Right atrium auricular region (tissue), 2 donors: ENCODE data around the gene TFCP2L1. TPM values are rescaled to one million over a fixed set of nuclear protein-coding genes. Genes with fewer than 3 reads are reported as not detected.
"Not testable (repeated sequence)": the region's sequence is repeated elsewhere in the genome, so short reads cannot be mapped to it uniquely, and the experiment has no call there.

Experiments
- DNase-seq: peaks from one replicate; pipeline ENCODE4 v3.0.0-alpha.2; 2019; ENCODE audit warnings: low spot score
- H3K27ac ChIP-seq, 2 donors: fragments of 200-600 bp; sonication (generic); 1 replicate in 1 of 2; 2 replicates in 1 of 2; pipeline ENCODE4 v1.5.1; 2016 to 2019
- H3K27me3 ChIP-seq, 2 donors: fragments of 200-600 bp; sonication (generic); one replicate each; pipeline versions ENCODE4 v1.5.1 to v1.6.0; 2017 to 2019
- H3K36me3 ChIP-seq: fragments of 200-600 bp; sonication (generic); one replicate; pipeline ENCODE4 v1.5.1; 2016
- H3K4me1 ChIP-seq, 2 donors: fragments of 200-600 bp; sonication (generic); one replicate each; pipeline versions ENCODE4 v1.5.1 to v1.6.0; 2017 to 2019
- H3K4me3 ChIP-seq, 2 donors: fragments of 200-600 bp; sonication (generic); 1 replicate in 1 of 2; 2 replicates in 1 of 2; pipeline ENCODE4 v1.5.1; 2017 to 2019; ENCODE audit warnings: mild to moderate bottlenecking in 1 of 2, moderate library complexity in 1 of 2
- H3K9me3 ChIP-seq, 2 donors: fragments of 200-600 bp; sonication (generic); one replicate each; pipeline ENCODE4 v1.5.1; 2019
- CTCF ChIP-seq, 2 donors: fragments of 200-600 bp; sonication (generic); IDR thresholded peaks; one replicate each; pipeline ENCODE4 v1.5.1; 2019; ENCODE audit warnings: antibody characterized with exemption in 2 of 2
- total RNA-seq, 2 donors: library from RNA; depleted of rRNA; stranded (reverse); fragments of >200 nt; gene quantifications; one replicate each; pipeline ENCODE4 v1.1.0, GENCODE V29; 2016

The TFCP2L1 gene
- total RNA-seq: under 1 TPM; 0.28 to 0.44 TPM

- TF ChIP-seq CTCF (IDR thresholded peaks at IDR 0.05): no peak
- Histone ChIP-seq H3K9me3 (no peaks in the 10 kb centered on the region), H3K4me3 (peak within 1 kb of the TSS; percentile 27 to 48), H3K27me3 (no peaks in the 10 kb centered on the region), H3K27ac (no peak within 1 kb of the TSS), H3K4me1 (peaks cover 0 to 12% of the 10 kb centered on the region in 2 donors), H3K36me3 (no peaks in the 10 kb centered on the region)
- no peak for DNase-seq
Measured at GRCh38 chr2:121284463-121285449, at the start of gene TFCP2L1. Gene TFCP2L1, minus strand, starts transcription at chr2:121285202. Its CDS starts 93 bp downstream, at chr2:121285109.

- H3K4me3 ChIP-seq: no peak overlapping the region
- H3K9me3 ChIP-seq: no peaks in the 10 kb centered on the region
- no peak for DNase-seq
- no peaks in the 10 kb centered on the region for H3K4me1 ChIP-seq
- no peak overlapping the region for H3K27ac ChIP-seq
- no peak for TF ChIP-seq CTCF (IDR thresholded peaks at IDR 0.05)
- no peaks in the 10 kb centered on the region for H3K27me3 ChIP-seq
- H3K36me3 ChIP-seq: peaks cover 13% of the 10 kb centered on the region
Measured at GRCh38 chr2:121333834-121334558, 49.0 kb upstream of the TFCP2L1 start.

- H3K36me3 ChIP-seq: peaks cover 8% of the 10 kb centered on the region
- H3K27me3 ChIP-seq: no peaks in the 10 kb centered on the region
- DNase-seq: no peak
- H3K27ac ChIP-seq: no peak overlapping the region
- H3K9me3 ChIP-seq: no peaks in the 10 kb centered on the region
- no peak overlapping the region for H3K4me3 ChIP-seq
- no peaks in the 10 kb centered on the region for H3K4me1 ChIP-seq
- no peak for TF ChIP-seq CTCF (IDR thresholded peaks at IDR 0.05)
Measured at GRCh38 chr2:121333231-121333630, 48.2 kb upstream of the TFCP2L1 start.

- not testable (repeated sequence) for H3K4me3 ChIP-seq, H3K4me1 ChIP-seq, H3K36me3 ChIP-seq, DNase-seq, H3K27ac ChIP-seq, H3K9me3 ChIP-seq, H3K27me3 ChIP-seq
Measured at GRCh38 chr2:121331324-121331723, 46.3 kb upstream of the TFCP2L1 start.

GRCh38 chr2:121330921-121331320, 45.9 kb upstream of the TFCP2L1 start:
- H3K27ac ChIP-seq: no peak overlapping the region
- no peaks in the 10 kb centered on the region for H3K4me1 ChIP-seq
- no peaks in the 10 kb centered on the region for H3K36me3 ChIP-seq
- DNase-seq: no peak
- no peak overlapping the region for H3K4me3 ChIP-seq
- TF ChIP-seq CTCF (IDR thresholded peaks at IDR 0.05): no peak
- no peaks in the 10 kb centered on the region for H3K27me3 ChIP-seq
- no peaks in the 10 kb centered on the region for H3K9me3 ChIP-seq

- no peak overlapping the region for H3K27ac ChIP-seq
- no peaks in the 10 kb centered on the region for H3K36me3 ChIP-seq
- TF ChIP-seq CTCF (IDR thresholded peaks at IDR 0.05): no peak
- H3K4me1 ChIP-seq: no peaks in the 10 kb centered on the region
- no peaks in the 10 kb centered on the region for H3K27me3 ChIP-seq
- no peak for DNase-seq
- no peaks in the 10 kb centered on the region for H3K9me3 ChIP-seq
- H3K4me3 ChIP-seq: no peak overlapping the region
Measured at GRCh38 chr2:121329786-121330185, 44.8 kb upstream of the TFCP2L1 start.
